ENCODE measurements around the gene PLEKHA5.

GRCh38 chr12:19285793-19286448 is 156.4 kb downstream of the PLEKHA5 start:
- TF ChIP-seq, protein P1, sequence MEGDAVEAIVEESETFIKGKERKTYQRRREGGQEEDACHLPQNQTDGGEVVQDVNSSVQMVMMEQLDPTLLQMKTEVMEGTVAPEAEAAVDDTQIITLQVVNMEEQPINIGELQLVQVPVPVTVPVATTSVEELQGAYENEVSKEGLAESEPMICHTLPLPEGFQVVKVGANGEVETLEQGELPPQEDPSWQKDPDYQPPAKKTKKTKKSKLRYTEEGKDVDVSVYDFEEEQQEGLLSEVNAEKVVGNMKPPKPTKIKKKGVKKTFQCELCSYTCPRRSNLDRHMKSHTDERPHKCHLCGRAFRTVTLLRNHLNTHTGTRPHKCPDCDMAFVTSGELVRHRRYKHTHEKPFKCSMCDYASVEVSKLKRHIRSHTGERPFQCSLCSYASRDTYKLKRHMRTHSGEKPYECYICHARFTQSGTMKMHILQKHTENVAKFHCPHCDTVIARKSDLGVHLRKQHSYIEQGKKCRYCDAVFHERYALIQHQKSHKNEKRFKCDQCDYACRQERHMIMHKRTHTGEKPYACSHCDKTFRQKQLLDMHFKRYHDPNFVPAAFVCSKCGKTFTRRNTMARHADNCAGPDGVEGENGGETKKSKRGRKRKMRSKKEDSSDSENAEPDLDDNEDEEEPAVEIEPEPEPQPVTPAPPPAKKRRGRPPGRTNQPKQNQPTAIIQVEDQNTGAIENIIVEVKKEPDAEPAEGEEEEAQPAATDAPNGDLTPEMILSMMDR (IDR thresholded peaks at IDR 0.05), result no peak
- TF ChIP-seq POLR2A (IDR thresholded peaks at IDR 0.05) (no peak), POLR2AphosphoS5 (IDR thresholded peaks at IDR 0.05) (no peak), EP300 (IDR thresholded peaks at IDR 0.05) (no peak)
